Stomach (tissue), 9 donors: ENCODE measurements around the gene RPS2. TPM values are rescaled to one million over a fixed set of nuclear protein-coding genes. Genes with fewer than 3 reads are reported as not detected.

Source experiments
- DNase-seq, 2 donors: peaks; one replicate each; pipeline versions ENCODE4 v3.0.0 to v3.0.0-alpha.2; 2013 to 2019
- H3K27ac ChIP-seq, 5 donors: fragments of 200-600 bp in 4 of 5; sonication (generic) in 4 of 5; one replicate each; pipeline ENCODE4 v1.5.1; 2013 to 2019; ENCODE audit warnings: mild to moderate bottlenecking in 1 of 5, moderate library complexity in 1 of 5
- H3K27me3 ChIP-seq, 3 donors: fragments of 200-600 bp; sonication (generic); one replicate each; pipeline ENCODE4 v1.5.1; 2017 to 2019; ENCODE audit warnings: mixed run types in 1 of 3
- H3K36me3 ChIP-seq, 4 donors: fragments of 200-600 bp; sonication (generic); 1 replicate in 3 of 4; 2 replicates in 1 of 4; pipeline ENCODE4 v1.5.1; 2016 to 2019
- H3K4me1 ChIP-seq, 4 donors: fragments of 200-600 bp; sonication (generic); one replicate each; pipeline ENCODE4 v1.5.1; 2016 to 2019
- H3K4me3 ChIP-seq, 4 donors: fragments of 200-600 bp; sonication (generic) in 3 of 4; one replicate each; pipeline ENCODE4 v1.5.1; 2016 to 2019; ENCODE audit warnings: mild to moderate bottlenecking in 1 of 4
- H3K9me3 ChIP-seq, 4 donors: fragments of 200-600 bp; sonication (generic); one replicate each; pipeline ENCODE4 v1.5.1; 2016 to 2019
- CTCF ChIP-seq, 7 experiments: fragments of 450-650 bp in 4 of 7; fragments of 200-600 bp in 3 of 7; sonication (generic) in 3 of 7; IDR thresholded peaks; one replicate each; pipeline ENCODE4 v1.5.1; 2016 to 2019; ENCODE audit warnings: antibody characterized with exemption in 7 of 7, control low read depth in 2 of 7, mild to moderate bottlenecking in 1 of 7
- EP300 ChIP-seq: sonication (generic); formaldehyde crosslinking; IDR thresholded peaks from one replicate; pipeline ENCODE4 v1.6.1; 2017; ENCODE audit warnings: antibody characterized with exemption
- POLR2A ChIP-seq, 4 donors: fragments of 450-650 bp; IDR thresholded peaks; one replicate each; pipeline ENCODE4 v1.6.1; 2016; ENCODE audit warnings: antibody characterized with exemption in 4 of 4, control low read depth in 2 of 4, mild to moderate bottlenecking in 1 of 4, moderate library complexity in 1 of 4
- POLR2AphosphoS5 ChIP-seq, 3 donors: sonication (generic); formaldehyde crosslinking; IDR thresholded peaks; one replicate each; pipeline ENCODE4 v1.6.1; 2016; ENCODE audit warnings: antibody characterized with exemption in 3 of 3
- WGBS, 5 donors: extraction: QIAGEN DNeasy Blood & Tissue Kit in 3 of 5; methylation state at CpG; one replicate each; pipeline versions ENCODE4 v1.1.5 to v1.1.7; 2013 to 2018; 5-methylcytosine and 5-hydroxymethylcytosine counted together
- intact Hi-C: fragments of 100-400 bp; cut with DNase I; formaldehyde crosslinking; loops from one replicate; pipeline ENCODE4 v1.15.1; 2023; ENCODE audit warnings: low total_unique reads
- polyA plus RNA-seq, 3 donors: library from polyadenylated mRNA; stranded (reverse); fragments of 200-250 nt; gene quantifications; one replicate each; pipeline ENCODE4 v1.2.3, GENCODE V29; 2013
- total RNA-seq, 5 donors: library from RNA; depleted of rRNA; stranded (reverse); fragments of >200 nt; gene quantifications; one replicate each; pipeline versions ENCODE4 v1.1.0 to v1.2.3, GENCODE V29; 2014 to 2016
- donor health status: healthy with polysubstance abuse.
- donor health status: Bipolar disorder and iron deficiency.
- donor health status: healthy.

Gene RPS2
- total and polyA plus RNA-seq, 8 donors = 997 to 4,842 (median 2,511) TPM

DNA sequence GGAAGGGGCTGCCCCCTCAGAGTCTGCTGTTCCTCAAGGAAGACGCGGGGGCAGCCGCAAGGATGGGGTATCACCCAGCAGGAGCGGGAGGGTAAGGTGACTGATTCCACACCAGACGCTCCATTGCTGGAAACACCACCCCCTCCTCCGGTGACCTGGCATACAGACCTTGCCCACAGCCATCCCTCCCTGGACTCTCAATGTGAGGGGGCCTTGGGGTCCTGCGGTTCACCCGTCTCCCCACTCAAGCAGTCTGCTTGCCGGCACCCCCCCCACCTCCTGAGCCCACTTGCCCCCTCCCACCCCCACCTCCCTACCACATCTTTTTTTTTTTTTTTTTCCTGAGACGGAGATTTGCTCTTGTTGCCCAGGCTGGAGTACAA, 34.3 kb downstream of the RPS2 start:
- no peaks in the 10 kb centered on the region for H3K36me3 ChIP-seq
- peak overlapping the region in 1 of 5 donors; percentile 84 for H3K27ac ChIP-seq
- WGBS, 5 donors = 68 to 89% (median 86%) methylated on average over 7 to 10 of the region's 10 CpGs
- peaks cover 0 to 27% (median 14%) of the 10 kb centered on the region in 4 donors for H3K4me1 ChIP-seq
- peak overlapping the region in 2 of 4 donors; percentile 64 to 68 for H3K4me3 ChIP-seq
- H3K9me3 ChIP-seq = no peaks in the 10 kb centered on the region
- no peak for TF ChIP-seq POLR2AphosphoS5 (IDR thresholded peaks at IDR 0.05)
- TF ChIP-seq POLR2A (IDR thresholded peaks at IDR 0.05) = no peak
- TF ChIP-seq CTCF (IDR thresholded peaks at IDR 0.05) = no peak
- intact Hi-C loops = loop anchor here (5.0 kb wide), 1 partner anchor 68 kb away; no protein-coding TSS in a partner anchor
- peaks cover 0 to 21% (median 0%) of the 10 kb centered on the region in 3 donors for H3K27me3 ChIP-seq
- DNase-seq = no peak

- Histone ChIP-seq H3K27ac (peak overlapping the region; percentile 14 to 86 (median 81)), H3K36me3 (no peaks in the 10 kb centered on the region), H3K4me3 (peak overlapping the region; percentile 58 to 68 (median 64)), H3K4me1 (peaks cover 0 to 23% (median 14%) of the 10 kb centered on the region in 4 donors), H3K9me3 (no peaks in the 10 kb centered on the region), H3K27me3 (peaks cover 0 to 26% (median 0%) of the 10 kb centered on the region in 3 donors)
- intact Hi-C loops = loop anchor here (5.0 kb wide), 1 partner anchor 67 kb away; no protein-coding TSS in a partner anchor
- TF ChIP-seq POLR2AphosphoS5 (IDR thresholded peaks at IDR 0.05) = peak in 2 of 3 donors; percentile 24 to 79
- no peak for TF ChIP-seq POLR2A (IDR thresholded peaks at IDR 0.05)
- peak in 5 of 7 experiments; percentile 73 to 100 (median 100) for TF ChIP-seq CTCF (IDR thresholded peaks at IDR 0.05)
- WGBS, 5 donors = 0 to 27% (median 13%) methylated on average over 3 to 70 of the region's 70 CpGs
- peak; percentile 93 to 96 for DNase-seq
Observed at GRCh38 chr16:1929578-1930337, 34.9 kb downstream of the RPS2 start.

DNA sequence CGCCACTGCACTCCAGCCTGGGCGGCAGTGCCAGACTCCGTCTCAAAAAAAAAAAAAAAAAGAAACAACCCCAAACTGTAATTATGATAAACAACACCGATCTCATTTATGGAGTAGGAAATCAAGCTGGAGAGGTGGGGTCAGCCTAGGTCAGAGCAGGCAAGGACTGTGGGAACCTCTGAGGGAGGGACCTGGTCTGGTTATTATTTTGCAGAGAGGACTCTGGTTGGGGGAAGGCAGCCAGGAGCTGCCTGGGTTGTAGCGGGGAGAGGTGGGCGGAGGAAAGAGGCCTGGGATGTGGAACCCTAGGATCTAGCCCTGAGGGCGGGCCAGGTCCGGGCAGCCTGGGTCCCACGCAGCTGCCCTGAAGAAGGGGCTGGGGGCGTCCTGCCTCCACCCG, 35.5 kb downstream of the RPS2 start:
- Histone ChIP-seq H3K4me1 (peaks cover 0 to 23% (median 14%) of the 10 kb centered on the region in 4 donors), H3K27ac (peak overlapping the region in 4 of 5 donors; percentile 76 to 86 (median 82)), H3K9me3 (no peaks in the 10 kb centered on the region), H3K4me3 (peak overlapping the region; percentile 58 to 68 (median 64)), H3K27me3 (peaks cover 0 to 33% (median 0%) of the 10 kb centered on the region in 3 donors), H3K36me3 (no peaks in the 10 kb centered on the region)
- no peak for TF ChIP-seq POLR2A (IDR thresholded peaks at IDR 0.05)
- no peak for TF ChIP-seq EP300
- TF ChIP-seq CTCF (IDR thresholded peaks at IDR 0.05) = no peak
- no peak for TF ChIP-seq POLR2AphosphoS5 (IDR thresholded peaks at IDR 0.05)
- DNase-seq = peak in 1 of 2 donors; percentile 61
- 7 to 23% (median 10%) methylated on average over 9 to 11 of the region's 11 CpGs for WGBS, 5 donors
- intact Hi-C loops = no loop called here

- Histone ChIP-seq H3K9me3 (no peaks in the 10 kb centered on the region), H3K4me3 (no peak overlapping the region), H3K27me3 (peaks cover 4 to 56% (median 18%) of the 10 kb centered on the region in 3 donors), H3K27ac (no peak overlapping the region), H3K4me1 (peaks cover 10 to 28% (median 22%) of the 10 kb centered on the region in 4 donors), H3K36me3 (no peaks in the 10 kb centered on the region)
- intact Hi-C loops = no loop called here
- TF ChIP-seq POLR2AphosphoS5 (IDR thresholded peaks at IDR 0.05) (no peak), CTCF (IDR thresholded peaks at IDR 0.05) (no peak), POLR2A (IDR thresholded peaks at IDR 0.05) (no peak), EP300 (no peak)
- DNase-seq = no peak
- 49 to 70% (median 57%) methylated on average over 11 of the region's 11 CpGs for WGBS, 5 donors
Observed at GRCh38 chr16:1926271-1926670, 38.4 kb downstream of the RPS2 start.
